ENCODE results near the gene ZNRF1.

GRCh38 chr16:75061669-75062068 is 62.8 kb downstream of the ZNRF1 start:
- no peak for TF ChIP-seq MAFK (IDR thresholded peaks at IDR 0.05; ENCODE audit: low read depth, low read length)
- no peak for TF ChIP-seq CTCF (conservative IDR thresholded peaks at IDR 0.05; ENCODE audit: low read depth, low read length)
- TF ChIP-seq POLR2A (IDR thresholded peaks at IDR 0.05; ENCODE audit: low read depth, low read length) = no peak
- no peak for TF ChIP-seq SMC3 (IDR thresholded peaks at IDR 0.05; ENCODE audit: low read depth, low read length)
- no peak for TF ChIP-seq USF2 (IDR thresholded peaks at IDR 0.05; ENCODE audit: low read depth, low read length)
- TF ChIP-seq RFX5 (IDR thresholded peaks at IDR 0.05; ENCODE audit: low read depth, low read length) = no peak
- no peak for TF ChIP-seq RAD21 (IDR thresholded peaks at IDR 0.05; ENCODE audit: low read length)
- TF ChIP-seq CHD1 (IDR thresholded peaks at IDR 0.05; ENCODE audit: low read depth, low read length) = no peak
- TF ChIP-seq CEBPB (IDR thresholded peaks at IDR 0.05; ENCODE audit: low read depth, low read length) = no peak
- TF ChIP-seq MXI1 (IDR thresholded peaks at IDR 0.05; ENCODE audit: borderline replicate concordance, low read depth, low read length) = no peak
